Astrocyte (in vitro differentiated cells and primary cell): Measurements from ENCODE around the gene CACNB2. TPM values are rescaled to one million over a fixed set of nuclear protein-coding genes. Genes with fewer than 3 reads are reported as not detected.

Experiments
- DNase-seq: peaks from one replicate; pipeline ENCODE4 v3.0.0-alpha.2; 2010; ENCODE audit warnings: low read depth
- FAIRE-seq: peaks from 2 replicates; lab custom pipeline; 2011; peaks lifted over from hg19 to GRCh38; lab: Jason Lieb, UNC
- H2AFZ ChIP-seq: 2 replicates; pipeline ENCODE4 v1.6.0; 2012; ENCODE audit warnings: low read depth, low read length, inconsistent platforms
- H3K27ac ChIP-seq: 2 replicates; pipeline ENCODE4 v1.5.1; 2011; ENCODE audit warnings: low read depth, low read length, inconsistent platforms
- H3K27me3 ChIP-seq: 2 replicates; pipeline ENCODE4 v1.6.0; 2011; ENCODE audit warnings: low read length, inconsistent platforms; ENCODE audit not compliant: insufficient read depth
- H3K36me3 ChIP-seq: 2 replicates; pipeline ENCODE4 v1.5.1; 2011; ENCODE audit warnings: low read length, inconsistent platforms; ENCODE audit not compliant: insufficient read depth
- H3K4me1 ChIP-seq: 2 replicates; pipeline ENCODE4 v1.5.1; 2011; ENCODE audit warnings: low read length, inconsistent platforms; ENCODE audit not compliant: insufficient read depth
- H3K4me2 ChIP-seq: 2 replicates; pipeline ENCODE4 v1.6.0; 2012; ENCODE audit warnings: low read length, inconsistent platforms
- H3K4me3 ChIP-seq: 2 replicates; pipeline ENCODE4 v1.5.1; 2011; ENCODE audit warnings: low read depth, mild to moderate bottlenecking, low read length, inconsistent platforms; ENCODE audit not compliant: insufficient read depth
- H3K79me2 ChIP-seq: 2 replicates; pipeline ENCODE4 v1.6.0; 2012; ENCODE audit warnings: mild to moderate bottlenecking, low read length, inconsistent platforms; ENCODE audit not compliant: insufficient read depth
- H3K9ac ChIP-seq: 2 replicates; pipeline ENCODE4 v1.6.0; 2012; ENCODE audit warnings: mild to moderate bottlenecking, low read length, inconsistent platforms
- H3K9me3 ChIP-seq: 2 replicates; pipeline ENCODE4 v1.5.1; 2012; ENCODE audit warnings: low read depth, mild to moderate bottlenecking, low read length, inconsistent platforms; ENCODE audit not compliant: insufficient read depth
- H4K20me1 ChIP-seq: 2 replicates; pipeline ENCODE4 v1.6.0; 2012; ENCODE audit warnings: low read length, inconsistent platforms; ENCODE audit not compliant: insufficient read depth
- H3K27ac Mint-ChIP-seq: one replicate; pipeline ENCODE4 v1.8.0; 2021; ENCODE audit warnings: mild to moderate bottlenecking, mixed read lengths; ENCODE audit not compliant: unreplicated experiment
- H3K27me3 Mint-ChIP-seq: one replicate; pipeline ENCODE4 v1.8.0; 2021; ENCODE audit warnings: low read depth, mixed read lengths; ENCODE audit not compliant: unreplicated experiment
- H3K36me3 Mint-ChIP-seq: one replicate; pipeline ENCODE4 v1.8.0; 2021; ENCODE audit warnings: low read depth, mixed read lengths; ENCODE audit not compliant: unreplicated experiment
- H3K4me1 Mint-ChIP-seq: one replicate; pipeline ENCODE4 v1.8.0; 2021; ENCODE audit warnings: low read depth, mixed read lengths; ENCODE audit not compliant: unreplicated experiment
- H3K4me3 Mint-ChIP-seq: one replicate; pipeline ENCODE4 v1.8.0; 2021; ENCODE audit warnings: mild to moderate bottlenecking, moderate library complexity, mixed read lengths; ENCODE audit not compliant: unreplicated experiment
- H3K9me3 Mint-ChIP-seq: one replicate; pipeline ENCODE4 v1.8.0; 2021; ENCODE audit warnings: mild to moderate bottlenecking, mixed read lengths; ENCODE audit not compliant: unreplicated experiment
- EZH2 ChIP-seq: IDR thresholded peaks from 2 replicates; pipeline ENCODE4 v1.6.1; 2012; ENCODE audit warnings: mild to moderate bottlenecking, low read length, inconsistent platforms; ENCODE audit not compliant: insufficient read depth
- total RNA-seq: library from RNA; stranded (reverse); gene quantifications from 2 replicates; pipeline ENCODE4 v1.2.1, GENCODE V29; 2021
- TF ChIP-seq, protein P1 (sequence below): IDR thresholded peaks from 2 replicates; pipeline ENCODE4 v1.5.1; 2011; ENCODE audit warnings: low read depth, mild to moderate bottlenecking, inconsistent platforms, low read length, moderate library complexity; ENCODE audit not compliant: insufficient read depth

The CACNB2 gene
- total RNA-seq, 1 donor from 2014 or later, result 0.66 TPM

DNA sequence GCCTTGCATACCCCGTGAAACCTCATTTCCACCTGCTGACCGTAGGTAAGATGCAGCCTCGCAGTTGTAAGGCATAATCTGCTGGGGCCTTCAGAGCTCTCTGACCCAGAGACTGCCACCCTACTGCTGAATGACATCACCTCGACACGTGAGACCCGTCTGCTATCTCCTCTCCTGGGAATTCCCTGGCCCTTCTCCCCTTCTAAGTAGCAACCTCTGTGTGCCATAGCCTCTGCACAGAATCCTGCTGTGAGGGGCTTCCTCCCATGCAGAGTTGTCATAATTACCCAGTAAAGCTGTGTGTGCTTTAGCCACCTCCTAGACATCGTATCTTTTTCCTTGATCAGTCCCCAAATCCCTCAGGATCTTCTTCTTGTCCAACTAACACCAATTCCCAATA, 106.7 kb downstream of the CACNB2 start:
- H3K9me3 Mint-ChIP-seq, result peaks cover 5% of the 10 kb centered on the region
- FAIRE-seq, result no peak

GRCh38 chr10:18252086-18252485, 111.9 kb downstream of the CACNB2 start:
- Histone ChIP-seq H2AFZ (no peak overlapping the region), H3K9ac (no peak overlapping the region), H3K4me1 (no peaks in the 10 kb centered on the region), H3K9me3 (no peaks in the 10 kb centered on the region), H3K36me3 (no peaks in the 10 kb centered on the region), H4K20me1 (no peaks in the 10 kb centered on the region), H3K4me3 (no peak overlapping the region), H3K27ac (no peak overlapping the region), H3K79me2 (no peaks in the 10 kb centered on the region), H3K27me3 (no peaks in the 10 kb centered on the region), H3K4me2 (no peak overlapping the region)
- Mint-ChIP-seq H3K9me3 (no peaks in the 10 kb centered on the region), H3K36me3 (no peaks in the 10 kb centered on the region), H3K4me1 (no peaks in the 10 kb centered on the region), H3K27me3 (no peaks in the 10 kb centered on the region), H3K27ac (no peak overlapping the region), H3K4me3 (no peak overlapping the region)
- FAIRE-seq (no peak), DNase-seq (no peak)
- TF ChIP-seq, protein P1, sequence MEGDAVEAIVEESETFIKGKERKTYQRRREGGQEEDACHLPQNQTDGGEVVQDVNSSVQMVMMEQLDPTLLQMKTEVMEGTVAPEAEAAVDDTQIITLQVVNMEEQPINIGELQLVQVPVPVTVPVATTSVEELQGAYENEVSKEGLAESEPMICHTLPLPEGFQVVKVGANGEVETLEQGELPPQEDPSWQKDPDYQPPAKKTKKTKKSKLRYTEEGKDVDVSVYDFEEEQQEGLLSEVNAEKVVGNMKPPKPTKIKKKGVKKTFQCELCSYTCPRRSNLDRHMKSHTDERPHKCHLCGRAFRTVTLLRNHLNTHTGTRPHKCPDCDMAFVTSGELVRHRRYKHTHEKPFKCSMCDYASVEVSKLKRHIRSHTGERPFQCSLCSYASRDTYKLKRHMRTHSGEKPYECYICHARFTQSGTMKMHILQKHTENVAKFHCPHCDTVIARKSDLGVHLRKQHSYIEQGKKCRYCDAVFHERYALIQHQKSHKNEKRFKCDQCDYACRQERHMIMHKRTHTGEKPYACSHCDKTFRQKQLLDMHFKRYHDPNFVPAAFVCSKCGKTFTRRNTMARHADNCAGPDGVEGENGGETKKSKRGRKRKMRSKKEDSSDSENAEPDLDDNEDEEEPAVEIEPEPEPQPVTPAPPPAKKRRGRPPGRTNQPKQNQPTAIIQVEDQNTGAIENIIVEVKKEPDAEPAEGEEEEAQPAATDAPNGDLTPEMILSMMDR, result no peak
- no peak for TF ChIP-seq EZH2

More for the DNA sequence above, 106.7 kb downstream of the CACNB2 start:
- Mint-ChIP-seq H3K36me3 (peaks cover 2% of the 10 kb centered on the region), H3K4me1 (no peaks in the 10 kb centered on the region), H3K27me3 (no peaks in the 10 kb centered on the region), H3K27ac (no peak overlapping the region), H3K4me3 (no peak overlapping the region)
- Histone ChIP-seq H3K36me3 (no peaks in the 10 kb centered on the region), H3K79me2 (no peaks in the 10 kb centered on the region), H3K4me1 (no peaks in the 10 kb centered on the region), H3K27me3 (no peaks in the 10 kb centered on the region), H3K4me2 (no peak overlapping the region), H3K4me3 (no peak overlapping the region), H3K9ac (no peak overlapping the region), H2AFZ (no peak overlapping the region), H3K9me3 (no peaks in the 10 kb centered on the region), H4K20me1 (no peaks in the 10 kb centered on the region), H3K27ac (no peak overlapping the region)
- no peak for TF ChIP-seq EZH2
- TF ChIP-seq, protein P1, result no peak
- no peak for DNase-seq

DNA sequence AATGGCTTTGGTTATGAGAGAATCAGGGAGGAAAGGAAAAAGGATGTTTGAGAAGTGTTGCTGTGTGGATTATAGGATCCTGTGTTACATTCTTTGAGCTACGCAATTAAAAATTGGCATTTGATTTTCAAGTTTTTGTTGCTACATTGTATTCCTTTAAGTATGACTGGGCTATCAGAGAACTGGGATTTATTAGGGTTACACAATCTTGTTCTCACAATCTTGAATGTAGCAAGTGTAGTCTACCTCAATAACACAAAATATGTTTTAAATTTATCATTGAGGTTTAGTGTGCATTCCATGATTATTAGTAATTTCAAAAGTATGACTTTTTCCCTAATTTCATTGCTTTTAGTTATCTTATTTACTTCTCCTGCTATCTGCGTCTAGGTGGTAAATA, 113.9 kb downstream of the CACNB2 start:
- H3K4me3 Mint-ChIP-seq, result no peak overlapping the region

More for the DNA sequence above, 113.9 kb downstream of the CACNB2 start:
- no peak overlapping the region for H3K4me2 ChIP-seq
- TF ChIP-seq EZH2, result no peak
- TF ChIP-seq, protein P1, result no peak
- no peaks in the 10 kb centered on the region for H3K36me3 Mint-ChIP-seq
- H3K27me3 Mint-ChIP-seq, result no peaks in the 10 kb centered on the region
- H3K27me3 ChIP-seq, result no peaks in the 10 kb centered on the region
- DNase-seq (peak; percentile 20), FAIRE-seq (no peak)
- H3K9me3 Mint-ChIP-seq, result no peaks in the 10 kb centered on the region
- no peak overlapping the region for H3K4me3 ChIP-seq
- no peak overlapping the region for H3K9ac ChIP-seq
- no peaks in the 10 kb centered on the region for H3K79me2 ChIP-seq
- no peaks in the 10 kb centered on the region for H3K36me3 ChIP-seq
- H3K27ac ChIP-seq, result no peak overlapping the region
- H3K4me1 Mint-ChIP-seq, result no peaks in the 10 kb centered on the region
- no peaks in the 10 kb centered on the region for H3K4me1 ChIP-seq
- no peaks in the 10 kb centered on the region for H4K20me1 ChIP-seq
- H2AFZ ChIP-seq, result no peak overlapping the region
- no peak overlapping the region for H3K27ac Mint-ChIP-seq
- H3K9me3 ChIP-seq, result no peaks in the 10 kb centered on the region
